HG03066 (cell line): ENCODE measurements around the gene USP48.

Experiments
- ATAC-seq: cut with Tn5 transposase; IDR thresholded peaks from one replicate; pipeline ENCODE4 v1.9.1; 2021; ENCODE audit warnings: low read depth; ENCODE audit not compliant: unreplicated experiment

Gene USP48

DNA sequence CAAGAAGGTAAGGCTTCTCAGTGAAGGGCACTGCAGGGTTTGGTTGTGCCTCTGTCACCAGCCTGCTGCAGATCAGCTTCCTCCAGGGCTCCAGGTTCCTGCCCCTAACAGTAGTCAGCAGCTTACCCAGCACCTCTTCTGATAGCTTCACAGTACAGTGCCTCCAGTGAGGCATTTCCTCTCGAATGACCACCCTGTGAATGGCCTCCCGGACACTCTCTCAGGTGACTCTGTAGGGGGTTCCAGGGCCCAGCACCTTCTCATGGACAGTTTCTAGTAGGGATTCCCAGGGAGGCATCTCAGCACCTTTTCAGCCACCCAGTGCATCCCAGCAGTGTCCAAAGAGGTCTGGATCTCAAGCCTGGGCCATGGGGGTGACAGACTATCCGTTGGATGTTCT, 28.4 kb downstream of the USP48 start:
- ATAC-seq, result no peak

DNA sequence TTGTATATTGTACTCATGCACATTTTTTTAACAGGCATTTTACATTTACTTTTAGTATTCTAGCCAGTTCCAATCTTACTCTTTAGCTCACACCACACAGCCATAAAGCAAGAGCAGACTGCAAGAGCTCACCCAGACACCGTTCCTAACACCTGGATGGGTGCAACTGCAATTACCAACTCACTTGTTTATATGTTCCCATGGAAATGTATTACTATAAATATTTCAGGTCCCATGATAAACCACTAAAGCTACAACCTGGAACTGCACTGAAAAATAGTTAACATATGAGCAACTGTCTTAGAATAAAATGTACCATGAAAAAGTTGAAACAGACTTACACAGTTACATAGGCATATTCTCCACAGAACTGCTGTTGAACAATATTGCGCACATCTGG, 30.8 kb downstream of the USP48 start:
- ATAC-seq, result no peak

DNA sequence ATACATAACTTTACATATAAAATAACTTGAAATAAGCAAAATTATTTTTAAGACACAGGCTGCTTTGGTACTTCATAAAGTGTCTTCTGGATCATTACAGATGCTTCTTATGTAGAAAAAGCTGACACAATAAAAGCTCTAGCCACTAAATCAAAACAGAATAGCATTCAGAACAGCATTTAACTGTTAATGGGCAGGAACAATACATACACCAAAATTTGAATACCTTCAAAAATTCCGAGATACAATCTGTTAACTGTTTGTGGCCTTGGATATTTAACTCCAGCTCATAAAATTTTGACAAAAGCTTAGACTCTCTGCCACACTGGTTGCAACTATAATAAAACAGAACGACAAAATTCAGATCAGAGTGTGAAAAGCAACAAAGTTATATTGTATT, 31.7 kb downstream of the USP48 start:
- no peak for ATAC-seq

DNA sequence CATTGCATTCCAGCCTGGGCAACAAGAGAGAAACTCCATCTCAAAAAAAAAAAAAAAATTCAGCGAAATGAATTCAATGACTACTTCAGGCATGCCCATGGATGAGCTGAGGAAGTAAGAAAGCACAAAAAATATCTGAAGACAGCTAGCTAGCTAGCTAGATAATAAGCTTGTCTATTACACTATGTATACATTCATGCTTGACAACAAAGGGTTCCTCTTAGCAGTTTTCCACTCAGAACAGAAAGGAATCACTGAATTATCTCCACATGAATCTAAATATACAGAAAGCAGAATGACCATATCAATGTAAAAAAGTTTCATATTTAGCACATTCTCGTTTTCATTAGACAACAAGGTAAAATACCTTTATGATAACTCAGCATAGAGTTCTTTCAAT, 32.1 kb downstream of the USP48 start:
- ATAC-seq, result no peak

DNA sequence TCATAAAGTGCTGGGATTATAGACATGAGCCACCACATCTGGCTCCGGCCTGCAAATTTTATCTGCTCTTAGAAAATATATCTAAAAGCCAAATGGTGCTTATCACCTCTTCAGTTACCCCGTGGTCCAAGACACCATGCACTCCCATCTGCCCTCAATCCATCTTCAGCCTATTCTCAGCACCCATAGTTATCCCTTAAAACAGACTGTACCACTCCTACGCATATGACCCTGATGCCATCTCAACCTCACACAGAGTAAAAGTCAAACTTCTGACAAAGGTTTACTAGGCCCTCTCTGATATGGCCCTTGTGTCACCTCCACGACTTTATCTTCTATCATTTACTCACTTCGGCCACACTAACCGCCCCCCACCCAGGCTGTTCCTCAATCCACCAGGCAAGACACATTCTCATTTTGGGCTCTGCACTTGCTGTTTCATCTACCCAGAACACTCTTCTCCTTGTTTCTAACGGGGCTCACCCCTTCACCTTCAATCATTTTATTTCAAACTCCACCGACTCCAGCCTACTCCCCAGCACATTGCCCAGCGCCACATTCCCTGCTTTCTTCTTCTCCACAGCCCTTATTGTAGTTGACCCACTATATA, 33.0 kb downstream of the USP48 start:
- no peak for ATAC-seq

DNA sequence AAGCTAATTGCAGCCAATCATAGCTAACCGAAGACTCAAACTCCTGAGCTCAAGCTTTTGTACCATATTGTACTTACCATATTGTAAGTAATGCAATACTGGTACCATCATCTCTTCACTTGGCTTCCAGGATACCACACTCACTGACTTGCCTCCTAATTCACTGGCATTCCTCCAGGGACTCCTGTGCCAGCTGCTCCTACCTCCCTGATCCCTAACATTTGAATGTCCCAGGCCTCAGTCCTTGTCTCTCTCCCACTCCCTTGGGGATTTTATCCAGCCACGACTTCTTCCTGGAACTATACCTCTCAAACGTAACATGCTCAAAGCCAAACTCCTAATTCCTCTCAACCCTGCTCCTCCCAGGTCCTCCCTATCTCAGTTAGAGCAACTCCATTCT, 33.8 kb downstream of the USP48 start:
- ATAC-seq, result no peak

DNA sequence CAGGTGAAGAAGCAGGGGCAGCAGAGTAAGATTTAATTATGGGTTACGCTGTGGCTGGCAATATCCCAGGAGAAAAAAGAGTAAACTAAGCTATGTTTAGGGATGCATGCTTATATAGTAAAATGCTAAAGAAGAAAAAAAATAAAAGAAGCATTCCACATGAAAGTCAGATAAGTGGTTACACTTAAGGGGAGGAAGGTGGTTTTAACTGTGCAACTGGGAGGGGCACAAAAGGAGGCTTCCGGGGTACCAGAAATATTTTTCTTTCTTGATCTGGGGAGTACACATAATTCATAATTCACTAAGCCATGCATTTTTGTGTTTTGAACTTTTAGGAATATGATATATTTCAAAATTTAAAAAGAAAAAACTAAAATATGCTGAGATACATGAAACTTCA, 39.5 kb downstream of the USP48 start:
- ATAC-seq, result no peak

DNA sequence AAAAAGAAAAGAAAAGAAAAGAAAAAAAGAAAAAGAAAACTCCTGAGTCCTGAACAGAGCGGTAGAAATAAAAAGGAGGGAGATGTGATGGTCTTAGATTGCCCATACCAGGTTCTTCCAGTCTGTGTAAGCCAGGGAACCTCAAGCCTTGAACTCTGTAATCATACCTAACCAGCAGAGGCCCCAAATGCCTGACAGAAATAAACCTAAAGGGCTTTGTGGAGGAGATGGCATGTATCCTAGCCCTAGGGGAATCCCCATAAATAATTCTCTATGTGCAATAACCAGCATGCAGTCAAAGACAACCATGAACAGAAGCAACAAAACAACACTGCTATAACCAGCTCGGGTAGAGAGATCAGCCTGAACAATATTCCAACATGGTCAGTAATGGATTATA, 40.4 kb downstream of the USP48 start:
- ATAC-seq, result no peak

DNA sequence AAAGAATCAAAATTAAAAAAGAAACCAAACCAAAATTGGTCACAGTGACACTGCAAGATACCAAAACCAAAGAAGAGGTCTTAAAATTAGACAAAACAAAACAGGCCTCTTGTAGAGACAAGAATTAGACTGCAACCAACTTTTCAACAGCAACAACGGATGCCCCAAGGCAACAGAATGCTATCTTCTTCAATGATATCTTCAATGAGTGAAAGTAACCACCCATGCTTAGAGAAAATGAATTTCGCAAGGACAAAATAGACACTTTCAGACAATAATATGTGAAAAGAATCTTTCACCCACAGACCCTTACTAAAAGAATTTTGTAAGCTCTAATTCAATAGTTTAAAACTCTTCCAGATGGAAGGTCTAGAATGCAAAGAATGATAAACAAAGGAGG, 41.7 kb downstream of the USP48 start:
- ATAC-seq, result no peak

DNA sequence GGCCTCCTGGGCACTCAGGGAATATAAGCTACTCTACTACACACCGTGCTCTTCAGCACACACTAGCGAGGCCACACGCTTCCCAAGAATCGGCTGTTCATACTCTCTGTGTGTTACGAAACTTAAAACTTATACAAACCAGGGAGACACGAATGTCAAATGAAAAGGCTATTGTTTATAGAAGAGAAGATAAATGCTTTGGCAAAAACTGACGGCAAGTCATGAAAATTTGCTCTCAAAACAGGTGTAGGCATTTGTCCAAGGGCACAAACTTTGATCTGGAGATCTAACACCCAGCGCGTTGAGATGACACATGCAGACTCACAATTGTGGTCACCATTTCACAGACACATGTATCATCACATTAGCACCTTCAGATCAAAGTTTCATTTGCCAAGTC, 46.1 kb downstream of the USP48 start:
- ATAC-seq, result no peak

DNA sequence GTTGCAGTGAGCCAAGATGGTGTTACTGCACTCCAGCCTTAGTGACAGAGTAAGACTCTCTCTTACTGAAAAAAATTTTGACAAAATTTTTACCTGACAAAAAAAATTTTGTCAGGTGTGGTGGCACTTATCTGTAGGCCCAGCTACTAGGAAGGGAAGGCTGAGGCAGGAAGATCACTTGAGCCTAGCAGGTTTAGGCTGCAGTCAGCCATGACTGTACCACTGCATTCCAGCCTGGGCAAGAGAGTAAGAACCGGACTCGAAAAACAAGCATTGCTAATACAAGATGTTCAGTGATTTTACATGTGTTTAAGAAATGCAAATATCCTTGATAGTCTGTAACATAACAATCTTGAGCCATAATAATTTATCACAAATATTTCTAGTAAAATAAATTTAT, 46.9 kb downstream of the USP48 start:
- ATAC-seq, result no peak

DNA sequence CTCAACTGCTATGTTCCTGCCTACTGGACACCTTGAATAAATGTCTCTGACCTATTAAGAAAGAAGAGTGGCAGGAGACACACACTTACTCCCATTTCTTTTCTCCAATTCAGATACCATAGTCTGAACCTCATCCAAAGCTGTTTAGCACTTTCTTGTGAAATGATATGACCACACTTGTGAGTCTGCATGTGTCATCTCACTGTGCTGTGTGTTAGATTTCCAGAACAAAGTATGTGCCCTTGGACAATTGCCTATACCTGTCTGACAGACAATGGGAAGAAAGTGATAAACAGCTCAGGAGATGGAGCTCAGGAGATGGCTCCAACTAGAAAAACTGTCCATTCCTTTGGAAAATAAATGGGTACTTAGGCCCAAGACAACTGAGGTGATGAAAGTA, 48.4 kb downstream of the USP48 start:
- no peak for ATAC-seq

DNA sequence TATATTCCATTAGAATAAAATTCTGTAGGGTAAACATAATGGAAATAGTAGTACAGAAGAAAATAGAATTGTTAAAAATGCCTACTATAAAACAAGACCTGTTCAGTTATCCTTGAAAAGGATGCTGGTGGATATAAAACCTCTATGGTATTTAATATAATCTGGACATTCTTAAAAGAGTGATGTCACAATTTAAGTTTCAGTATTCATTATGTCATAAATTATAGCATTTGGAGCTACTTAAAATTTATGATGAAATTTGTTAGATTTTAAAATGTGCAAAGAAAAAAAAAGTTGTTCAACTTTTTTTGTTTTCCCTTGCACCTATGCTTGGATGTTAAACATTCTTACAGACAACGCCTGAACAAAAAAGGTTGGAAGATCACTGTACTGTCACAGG, 50.3 kb downstream of the USP48 start:
- ATAC-seq, result no peak

DNA sequence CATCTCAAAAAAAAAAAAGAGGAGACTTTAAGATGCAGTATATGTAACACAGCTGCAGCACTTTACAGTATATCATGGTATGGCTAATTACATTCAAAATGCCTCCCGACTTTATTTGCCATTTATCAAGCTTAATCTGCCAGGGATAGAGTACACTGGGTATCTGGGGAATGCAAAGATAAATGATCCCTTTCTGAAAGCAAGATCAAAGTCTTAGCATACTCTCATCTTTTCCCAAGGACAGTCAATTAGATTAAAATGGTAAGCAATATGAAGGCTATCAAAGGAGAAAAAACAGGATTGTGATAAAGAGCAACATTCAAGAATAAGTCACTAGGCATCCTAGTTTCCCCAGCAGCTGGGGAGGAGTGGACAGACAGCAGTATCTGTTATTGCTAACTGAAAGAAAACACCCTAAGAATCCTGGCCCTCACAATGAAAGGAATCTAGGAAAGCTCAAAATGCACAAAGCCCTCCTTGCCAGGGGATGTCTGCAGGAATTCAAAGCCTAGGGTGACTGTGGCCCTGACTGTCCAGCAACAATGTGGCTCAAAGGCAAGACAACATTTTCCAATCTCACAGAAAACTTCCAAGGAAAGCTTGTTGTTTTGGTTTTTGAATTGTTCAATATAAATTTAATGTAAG, 57.1 kb downstream of the USP48 start:
- no peak for ATAC-seq

DNA sequence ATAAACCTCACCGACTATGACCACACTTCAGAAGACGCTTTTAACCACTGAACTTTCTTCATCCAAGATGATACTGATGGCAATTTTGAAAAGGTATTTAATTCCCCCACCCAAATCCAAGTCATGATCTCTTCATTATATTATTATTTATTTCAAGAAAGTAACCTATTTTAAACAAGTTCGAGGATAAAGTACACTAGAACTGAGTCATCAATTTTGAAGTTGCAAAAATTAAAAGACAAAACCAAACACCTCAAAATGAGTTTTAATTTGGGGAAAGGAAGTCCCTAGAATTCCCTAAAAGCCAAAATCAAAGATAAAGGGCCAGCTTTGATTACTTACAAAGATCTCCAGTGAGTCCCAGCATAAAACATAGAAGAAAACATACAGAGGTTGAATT, 58.4 kb downstream of the USP48 start:
- ATAC-seq, result no peak

DNA sequence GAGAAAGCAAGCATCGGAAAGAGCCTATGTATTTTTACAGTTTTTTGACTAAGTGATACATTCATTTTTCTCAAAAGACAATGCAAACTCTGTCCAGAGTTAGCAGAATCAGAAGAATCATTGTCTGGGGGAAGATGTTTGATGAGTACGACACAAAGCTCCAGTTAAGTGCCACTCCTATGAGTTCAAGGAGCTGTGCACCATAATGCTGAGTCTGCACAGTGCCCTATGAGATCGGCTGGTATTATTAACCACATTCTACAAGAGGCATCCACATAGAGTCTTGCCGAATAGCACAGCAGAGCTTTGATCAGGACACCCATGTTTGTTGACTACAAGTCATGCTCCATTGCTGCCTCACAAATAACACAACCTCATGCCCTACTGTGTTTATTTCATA, 58.9 kb downstream of the USP48 start:
- ATAC-seq, result no peak

DNA sequence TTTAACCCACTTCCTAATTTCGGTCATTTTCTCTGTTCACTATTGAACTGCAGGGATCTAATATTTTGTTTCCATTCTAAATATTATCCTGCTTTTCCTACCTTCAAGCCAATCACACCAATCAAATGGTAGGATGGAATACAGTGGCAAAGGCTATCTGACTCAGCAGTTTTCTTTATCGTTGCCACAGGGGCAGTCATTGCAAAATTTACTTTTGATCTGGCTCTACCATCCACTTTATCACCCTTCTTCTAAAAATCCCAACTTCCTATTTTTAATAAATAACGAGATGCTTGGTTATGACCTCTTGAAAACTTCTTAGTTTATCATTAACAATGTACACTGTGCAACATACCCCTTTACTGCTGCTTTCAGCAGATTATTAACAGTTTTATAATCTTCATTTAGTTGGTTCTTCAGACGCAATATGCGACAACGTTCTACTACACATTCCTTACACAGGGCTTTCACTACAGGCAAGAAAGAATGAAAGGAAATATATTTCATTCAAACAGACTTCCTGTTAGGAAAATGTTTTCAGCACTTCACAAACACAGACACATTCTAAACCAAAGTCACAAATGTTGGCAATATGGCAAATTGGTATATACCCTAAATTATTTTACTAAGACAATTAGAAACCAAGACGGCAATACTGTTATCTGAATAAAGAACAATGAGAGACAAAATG, 61.5 kb downstream of the USP48 start:
- ATAC-seq, result no peak

DNA sequence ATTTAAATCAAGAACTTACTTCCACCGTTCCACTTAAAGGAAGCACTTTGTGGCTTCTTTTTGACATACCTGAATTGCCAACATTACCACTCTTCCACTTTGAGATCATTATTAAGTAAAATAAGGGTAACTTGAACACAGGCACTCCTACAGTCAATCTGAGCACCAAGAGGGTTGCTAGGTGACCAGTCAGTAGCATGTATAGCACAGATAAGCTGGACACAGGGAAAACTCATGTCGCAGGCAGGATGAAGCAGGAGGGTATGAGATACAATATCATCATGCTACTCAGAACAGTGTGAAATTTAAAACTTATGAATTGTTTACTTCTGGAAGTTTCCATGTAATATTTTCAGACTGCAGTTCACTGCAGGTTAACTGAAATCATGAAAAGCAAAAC, 66.8 kb downstream of the USP48 start:
- ATAC-seq, result no peak

DNA sequence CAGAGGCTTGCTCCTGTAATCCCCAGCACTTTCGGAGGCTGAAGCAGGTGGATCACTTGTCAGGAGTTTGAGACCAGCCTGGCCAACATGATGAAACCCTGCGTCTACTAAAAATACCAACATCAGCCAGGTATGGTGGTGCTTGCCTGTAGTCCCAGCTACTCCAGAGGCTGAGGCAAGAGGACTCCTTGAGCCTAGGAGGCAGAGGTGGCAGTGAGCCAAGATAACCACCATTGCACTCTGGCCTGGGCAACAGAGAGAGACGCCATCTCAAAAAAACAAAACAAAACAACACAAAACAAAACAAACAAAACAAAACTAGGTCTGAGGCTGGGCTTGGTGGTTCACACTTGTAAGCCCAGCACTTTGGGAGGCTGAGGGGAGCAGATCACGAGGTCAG, 75.1 kb downstream of the USP48 start:
- no peak for ATAC-seq

DNA sequence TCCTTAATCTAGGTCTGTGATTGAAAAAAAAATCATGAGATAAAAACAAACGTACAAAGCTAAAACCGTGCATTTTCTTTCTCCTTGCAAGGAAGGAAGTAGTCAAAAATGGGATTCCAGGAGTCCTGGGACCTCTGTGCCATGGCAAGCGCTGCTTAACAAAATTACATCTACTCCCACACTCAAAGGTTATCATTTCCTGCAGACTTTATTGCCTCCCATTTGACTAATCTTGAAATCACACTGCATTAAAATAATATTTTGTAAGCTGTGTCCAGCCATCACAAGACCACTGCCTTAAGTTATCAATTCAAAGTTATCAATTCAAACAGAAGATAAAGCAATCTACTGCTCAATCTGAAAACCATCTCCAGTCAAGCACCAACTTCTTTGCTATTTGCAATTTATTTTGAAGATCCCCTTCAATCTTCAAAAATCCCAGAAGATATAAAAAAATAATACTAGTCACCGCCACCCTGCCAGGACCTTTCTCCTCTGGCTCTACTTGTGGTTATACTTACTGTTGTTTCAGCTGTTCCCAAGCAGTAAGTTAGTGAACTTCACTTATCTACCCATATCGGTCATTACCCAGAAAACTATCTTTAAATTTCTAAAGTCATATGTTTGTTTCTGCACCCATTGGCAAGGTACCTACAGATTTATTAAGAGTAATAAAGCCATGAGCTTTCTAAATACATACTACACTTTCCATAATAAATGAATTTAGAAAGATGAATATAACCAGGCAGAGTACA, 75.7 kb downstream of the USP48 start:
- no peak for ATAC-seq

DNA sequence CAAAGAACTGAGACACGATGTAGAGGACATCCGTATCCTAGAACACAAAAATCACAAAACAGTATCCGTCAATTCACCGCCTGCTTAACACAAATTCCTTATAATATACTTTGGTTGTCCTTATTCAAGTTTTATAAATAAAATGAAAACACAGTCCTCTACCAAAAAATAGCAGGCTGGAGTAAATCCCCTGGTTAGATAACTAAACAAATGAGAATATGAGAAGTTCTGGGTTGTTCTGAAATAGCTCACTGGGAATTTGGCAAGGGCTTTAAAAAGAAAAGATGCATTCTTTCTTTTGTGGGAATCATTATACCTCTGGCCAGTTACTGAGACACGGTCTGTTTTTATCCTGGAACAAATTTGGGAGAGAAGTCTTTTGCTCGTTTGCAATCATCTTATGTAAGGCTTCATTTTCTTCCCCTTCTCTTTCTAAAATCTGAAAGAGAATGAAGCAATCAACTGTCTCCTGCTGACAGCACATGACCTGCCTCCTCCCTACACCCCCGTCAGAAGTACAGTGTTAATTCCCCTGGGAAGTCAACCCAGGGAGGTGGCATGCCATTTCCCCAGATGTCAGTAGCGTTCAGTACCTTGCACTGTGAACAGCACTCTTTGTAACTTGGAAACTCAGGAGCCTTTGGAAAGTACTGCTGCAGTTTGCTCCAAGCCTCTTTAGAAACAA, 76.7 kb downstream of the USP48 start:
- ATAC-seq, result no peak
